ENCODE data around the gene TMEM132D. TPM values are rescaled to one million over a fixed set of nuclear protein-coding genes. Genes with fewer than 3 reads are reported as not detected.
"Not testable (repeated sequence)": the region's sequence is repeated elsewhere in the genome, so short reads cannot be mapped to it uniquely, and the experiment has no call there.

The TMEM132D gene
- total RNA-seq, 1 donor from 2014 or later, result not detected

- intact Hi-C loops (cut with DNase I), result no loop called here
- no peak for DNase-seq (ENCODE audit: low spot score)
Measured at GRCh38 chr12:129559776-129560175, 344.0 kb downstream of the TMEM132D start.

DNA sequence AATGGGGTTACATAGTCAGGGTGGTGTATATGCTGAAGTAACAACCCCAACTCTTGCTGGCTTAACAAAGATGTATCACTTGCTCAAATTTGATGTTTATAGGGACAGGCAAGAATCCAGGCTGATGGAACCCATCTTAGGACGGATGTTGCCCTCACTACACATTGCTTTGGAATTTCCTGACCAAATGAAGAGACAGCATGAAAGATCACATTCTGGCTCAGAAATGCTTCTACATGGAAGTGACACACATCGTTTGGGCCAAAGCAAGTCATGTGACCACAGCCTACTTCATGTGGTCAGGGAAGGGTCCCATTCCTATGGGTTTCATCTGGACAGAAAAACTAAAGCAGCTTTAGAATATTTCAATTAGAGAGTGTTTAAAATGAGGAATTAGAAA lies 345.8 kb downstream of the TMEM132D start:
- intact Hi-C loops (cut with DNase I), result no loop called here
- no peak for DNase-seq (ENCODE audit: low spot score)

- intact Hi-C loops (cut with DNase I), result no loop called here
- DNase-seq (ENCODE audit: low spot score), result no peak
Measured at GRCh38 chr12:129556082-129556481, 347.7 kb downstream of the TMEM132D start.

DNA sequence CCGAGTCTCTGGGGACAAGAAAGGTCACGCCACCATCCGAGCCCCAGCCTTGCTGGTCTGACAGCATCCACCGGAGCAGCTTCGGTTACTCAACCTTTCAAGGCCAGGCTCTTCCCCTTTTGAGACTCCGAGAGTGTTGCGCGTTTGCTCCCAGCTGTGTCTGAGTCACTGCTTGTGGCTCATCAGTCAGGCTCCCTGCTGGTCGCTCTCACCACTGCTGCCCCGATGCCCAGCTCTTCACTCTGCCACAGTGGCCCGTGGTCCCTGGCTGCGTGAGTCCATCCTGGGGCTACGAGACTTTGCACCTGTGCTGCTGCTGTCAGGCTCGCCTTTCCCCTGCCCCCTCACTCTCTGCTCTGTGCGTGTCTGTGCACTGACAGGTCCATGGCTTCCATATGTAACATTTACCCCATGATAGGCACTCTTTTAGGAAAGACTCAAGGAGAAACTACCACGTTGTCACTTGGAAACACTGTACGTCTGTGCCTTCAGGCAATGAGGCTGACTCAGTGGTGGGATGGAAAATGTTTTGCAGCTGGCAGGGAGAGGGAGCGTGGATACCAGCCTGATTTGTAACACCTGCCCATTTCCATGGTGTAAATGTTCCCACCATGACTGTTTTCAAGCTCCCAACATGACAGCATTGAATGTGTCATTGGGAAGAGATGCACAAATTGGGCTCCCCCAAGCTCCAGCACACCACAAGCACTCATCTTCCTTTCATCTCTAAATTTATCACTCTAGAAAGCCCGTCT lies 350.7 kb downstream of the TMEM132D start:
- DNase-seq (ENCODE audit: low spot score), result no peak
- intact Hi-C loops (cut with DNase I), result no loop called here

DNA sequence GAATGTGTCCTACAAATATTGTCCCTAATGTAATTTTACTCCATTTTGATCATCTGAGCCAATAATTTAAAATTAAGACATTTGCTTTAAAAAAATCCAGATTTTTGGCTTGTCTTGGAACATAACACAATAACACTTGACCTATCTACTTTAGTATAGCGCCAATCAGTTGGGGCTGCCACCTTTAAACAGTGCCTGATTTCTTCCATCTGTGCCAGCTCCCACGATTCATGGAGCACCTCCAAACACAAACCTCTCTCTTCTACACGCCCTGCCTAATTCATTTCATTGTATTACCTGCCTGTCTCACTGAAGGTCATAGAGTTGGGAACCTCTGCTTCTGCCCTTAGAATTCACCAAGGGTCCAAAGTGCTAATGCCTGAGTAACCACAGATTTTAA lies 352.4 kb downstream of the TMEM132D start:
- intact Hi-C loops (cut with DNase I), result no loop called here
- DNase-seq (ENCODE audit: low spot score), result no peak

- intact Hi-C loops (cut with DNase I), result no loop called here
- no peak for DNase-seq (ENCODE audit: low spot score)
Measured at GRCh38 chr12:129550353-129550752, 353.5 kb downstream of the TMEM132D start.

DNA sequence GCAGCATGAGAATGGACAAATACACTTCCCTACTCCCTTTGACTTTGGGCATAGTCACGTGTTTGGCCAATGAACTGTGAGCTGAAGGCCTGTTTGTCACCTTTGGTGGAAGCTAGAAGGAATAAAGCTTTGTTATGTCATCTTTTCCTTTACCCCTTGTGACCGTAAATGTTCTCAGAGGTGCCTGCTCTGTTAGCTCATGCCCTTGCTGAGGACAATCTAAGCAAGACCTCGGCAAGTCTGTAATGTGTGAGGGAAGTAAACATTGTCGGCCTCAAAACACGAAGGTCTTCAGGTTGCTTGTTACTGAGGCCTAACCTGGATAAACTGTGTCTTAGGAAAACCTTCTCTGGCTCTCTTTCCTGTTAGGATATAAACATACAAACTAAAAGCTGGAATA lies 354.2 kb downstream of the TMEM132D start:
- intact Hi-C loops (cut with DNase I), result no loop called here
- DNase-seq (ENCODE audit: low spot score), result no peak

DNA sequence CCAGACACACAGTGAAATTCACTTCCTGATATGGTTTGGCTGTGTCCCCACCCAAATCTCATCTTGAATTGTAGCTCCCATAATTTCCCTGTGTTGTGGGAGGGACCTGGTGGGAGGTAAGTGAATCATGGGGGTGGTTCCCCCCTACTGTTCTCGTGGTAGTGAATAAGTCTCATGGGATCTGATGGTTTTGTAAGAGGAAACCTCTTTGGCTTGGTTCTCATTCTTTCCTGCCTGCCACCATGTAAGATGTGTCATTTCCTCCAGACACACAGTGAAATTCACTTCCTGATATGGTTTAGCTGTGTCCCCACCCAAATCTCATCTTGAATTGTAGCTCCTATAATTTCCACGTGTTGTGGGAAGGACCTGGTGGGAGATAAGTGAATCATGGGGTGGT lies 354.8 kb downstream of the TMEM132D start:
- intact Hi-C loops (cut with DNase I), result not testable (repeated sequence)

DNA sequence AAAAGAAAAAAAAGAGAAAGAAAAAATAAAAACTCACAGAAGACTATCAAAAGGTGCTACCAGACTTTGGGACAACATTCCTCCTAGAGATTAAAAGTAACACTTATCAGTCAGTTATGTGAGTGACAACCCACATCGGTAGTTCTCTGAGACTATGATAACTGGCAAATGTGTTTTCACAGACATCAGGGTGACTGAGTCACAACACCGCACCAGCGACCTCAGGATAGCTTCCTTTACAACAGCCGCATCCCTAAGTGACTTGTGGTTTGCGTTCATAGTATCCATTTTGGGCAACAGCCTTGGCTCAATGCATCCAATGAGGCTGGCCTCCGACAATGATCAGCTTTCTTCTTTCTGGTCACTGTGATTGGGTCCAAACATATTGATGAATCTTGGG lies 359.1 kb downstream of the TMEM132D start:
- no peak for DNase-seq (ENCODE audit: low spot score)
- intact Hi-C loops (cut with DNase I), result no loop called here

More for the DNA sequence above, 354.8 kb downstream of the TMEM132D start:
- not testable (repeated sequence) for DNase-seq (ENCODE audit: low spot score)

DNA sequence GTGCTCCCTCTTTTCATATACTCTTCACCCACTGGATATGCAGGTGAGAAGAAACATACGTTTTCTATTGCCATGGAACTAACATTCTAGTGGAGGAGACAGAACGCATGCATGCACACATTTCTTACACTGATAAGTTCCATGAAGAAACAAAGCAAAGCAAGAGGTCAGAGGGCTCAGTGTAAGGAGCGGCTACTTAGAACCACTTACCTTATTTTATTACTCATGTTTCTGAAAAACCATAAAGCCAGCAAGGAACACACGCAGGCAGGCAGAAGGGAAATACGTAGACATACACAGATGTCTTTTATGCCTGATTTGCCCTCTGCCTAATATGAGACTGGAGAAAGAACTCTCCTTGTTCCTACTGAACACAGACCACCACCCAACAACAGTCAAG lies 362.9 kb downstream of the TMEM132D start:
- intact Hi-C loops (cut with DNase I), result no loop called here
- no peak for DNase-seq (ENCODE audit: low spot score)

- intact Hi-C loops (cut with DNase I), result no loop called here
- DNase-seq (ENCODE audit: low spot score), result no peak
Measured at GRCh38 chr12:129540249-129540648, 363.6 kb downstream of the TMEM132D start.

DNA sequence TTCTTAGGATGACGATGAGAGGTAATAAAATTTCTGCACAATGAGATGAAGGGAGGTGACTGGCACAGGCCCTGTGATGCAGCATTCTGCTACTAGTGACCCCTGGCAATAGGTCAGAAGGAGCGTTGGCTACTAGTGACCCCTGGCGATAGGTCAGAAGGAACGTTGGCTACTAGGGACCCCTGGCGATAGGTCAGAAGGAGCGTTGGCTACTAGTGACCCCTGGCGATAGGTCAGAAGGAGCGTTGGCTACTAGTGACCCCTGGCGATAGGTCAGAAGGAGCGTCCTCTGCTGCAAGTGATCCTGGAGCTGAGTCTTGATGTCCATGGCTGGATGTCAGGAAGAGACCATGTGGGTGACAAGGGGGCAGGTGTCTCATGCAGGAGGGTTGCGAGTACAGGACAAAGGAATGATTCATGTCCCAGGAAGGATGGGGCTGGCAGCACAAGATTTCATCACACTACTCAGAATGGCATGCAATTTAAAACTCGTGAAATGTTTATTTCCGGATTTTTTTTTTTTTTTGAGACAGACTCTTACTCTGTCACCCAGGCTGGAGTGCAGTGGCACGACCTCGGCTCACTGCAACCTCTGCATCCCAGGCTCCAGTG lies 365.0 kb downstream of the TMEM132D start:
- DNase-seq (ENCODE audit: low spot score); intact Hi-C loops (cut with DNase I): not testable (repeated sequence)

GRCh38 chr12:129538137-129538536 lies 365.7 kb downstream of the TMEM132D start:
- DNase-seq (ENCODE audit: low spot score), result no peak
- intact Hi-C loops (cut with DNase I), result no loop called here

- intact Hi-C loops (cut with DNase I), result no loop called here
- no peak for DNase-seq (ENCODE audit: low spot score)
Measured at GRCh38 chr12:129534966-129535750, 368.7 kb downstream of the TMEM132D start.

DNA sequence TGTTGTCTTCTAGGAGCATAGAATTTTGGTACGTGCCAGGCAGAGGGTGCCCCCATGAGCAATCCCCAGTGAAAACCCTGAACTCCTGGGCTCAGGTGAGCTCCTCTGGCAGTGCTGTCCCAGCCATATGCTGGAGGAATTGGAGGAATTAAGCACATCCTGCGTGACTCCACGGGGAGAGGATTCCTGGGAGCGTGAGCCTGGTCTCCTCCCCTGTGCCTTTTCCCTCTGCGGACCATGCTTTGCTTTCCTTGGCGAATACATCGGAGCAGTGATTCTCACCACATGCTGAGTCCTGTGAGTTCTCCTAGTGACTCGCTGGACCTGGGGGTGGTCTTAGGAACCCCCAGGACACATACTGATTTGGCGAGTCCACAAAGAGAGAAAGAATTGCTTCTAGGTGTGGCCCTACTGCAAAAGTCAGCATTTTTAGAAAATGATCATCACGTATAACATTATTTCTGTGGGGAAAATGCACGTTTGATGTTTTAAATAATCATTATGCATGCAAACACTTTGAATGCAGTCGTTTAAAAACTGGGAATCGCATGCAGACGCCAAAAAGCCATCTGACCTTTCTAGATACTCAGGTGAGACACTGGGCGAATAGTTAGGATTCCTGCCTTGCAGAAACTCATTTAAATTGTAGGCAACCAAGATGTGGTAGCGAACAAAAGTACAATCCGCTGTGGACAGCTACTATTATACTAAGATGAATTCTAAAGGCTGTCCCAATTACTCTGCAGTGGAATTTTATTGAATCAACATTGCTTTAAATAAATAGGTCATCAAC lies 370.9 kb downstream of the TMEM132D start:
- intact Hi-C loops (cut with DNase I), result no loop called here
- DNase-seq (ENCODE audit: low spot score), result no peak

GRCh38 chr12:129532082-129532481 lies 371.7 kb downstream of the TMEM132D start:
- DNase-seq (ENCODE audit: low spot score), result no peak
- intact Hi-C loops (cut with DNase I), result no loop called here

DNA sequence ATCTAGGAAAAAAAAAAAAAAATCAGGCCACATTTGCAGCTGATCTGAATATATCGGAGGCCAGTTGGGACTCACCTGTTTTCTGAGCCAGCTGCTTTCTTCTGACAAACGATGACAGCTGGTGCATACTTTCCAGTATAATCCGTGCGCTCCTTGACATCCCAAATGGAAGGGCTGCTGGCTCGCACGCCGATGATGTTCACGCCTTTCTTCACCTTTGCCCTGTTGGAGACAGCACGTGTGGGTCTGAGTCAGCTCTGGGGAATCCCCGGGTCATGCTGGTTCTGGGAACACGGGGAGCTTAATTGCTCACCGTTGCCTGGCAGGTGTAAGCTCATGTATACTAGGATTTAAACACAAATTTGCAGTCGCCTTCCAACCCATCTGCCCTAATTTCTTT lies 372.8 kb downstream of the TMEM132D start:
- intact Hi-C loops (cut with DNase I), result no loop called here
- DNase-seq (ENCODE audit: low spot score), result no peak

DNA sequence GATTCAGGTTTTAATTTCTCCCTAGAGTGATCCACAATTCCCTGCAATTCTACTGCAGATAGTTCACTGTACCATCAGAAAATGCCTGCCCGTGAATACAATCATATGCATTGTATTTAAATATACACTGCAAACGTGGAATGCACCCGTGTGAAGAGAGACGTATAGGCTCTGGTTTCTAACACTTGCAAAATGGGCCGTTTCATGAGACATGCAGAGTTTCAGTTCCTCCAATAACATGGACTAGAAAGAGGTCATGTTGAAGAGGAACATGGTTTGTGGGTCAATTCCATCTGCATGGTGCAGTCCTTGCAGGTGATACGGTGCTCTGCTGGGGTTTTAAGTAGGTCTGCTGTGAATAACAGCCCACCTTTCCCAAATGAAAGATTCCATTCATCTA lies 373.3 kb downstream of the TMEM132D start:
- intact Hi-C loops (cut with DNase I), result no loop called here
- no peak for DNase-seq (ENCODE audit: low spot score)

GRCh38 chr12:129527506-129527905 lies 376.3 kb downstream of the TMEM132D start:
- intact Hi-C loops (cut with DNase I), result no loop called here
- no peak for DNase-seq (ENCODE audit: low spot score)

- intact Hi-C loops (cut with DNase I), result no loop called here
- DNase-seq (ENCODE audit: low spot score), result no peak
Measured at GRCh38 chr12:129523621-129524020, 380.2 kb downstream of the TMEM132D start.
